SK-N-SH treated with all-trans-retinoic acid at 6 μM for 48 hours (cell line): ENCODE data around the gene SH3PXD2A.

Source experiments
- ATAC-seq: fragments of 200-7000 bp; cut with Tn5 transposase; 3 replicates; pipeline ENCODE4 v1.9.1; 2020; ENCODE audit warnings: mild to moderate bottlenecking, moderate library complexity
- ARNTL ChIP-seq: fragments of 450-650 bp; formaldehyde crosslinking; IDR thresholded peaks from 2 replicates; pipeline ENCODE4 v1.5.0; 2020; ENCODE audit warnings: low read depth, mild to moderate bottlenecking, moderate library complexity, borderline replicate concordance
- BACH2 ChIP-seq: fragments of 250-450 bp; sonication (Bioruptor Pico); IDR thresholded peaks from 2 replicates; pipeline ENCODE4 v1.9.0; 2021; ENCODE audit warnings: mild to moderate bottlenecking, borderline replicate concordance
- CREB5 ChIP-seq: fragments of 250-450 bp; sonication (Bioruptor Pico); IDR thresholded peaks from 2 replicates; pipeline ENCODE4 v1.5.1; 2020; ENCODE audit warnings: low read depth, mild to moderate bottlenecking, moderate library complexity
- CSDC2 ChIP-seq: fragments of 250-450 bp; sonication (Bioruptor Pico); IDR thresholded peaks from 2 replicates; pipeline ENCODE4 v1.5.0; 2020; ENCODE audit warnings: mild to moderate bottlenecking, moderate library complexity
- CSRNP3 ChIP-seq: fragments of 250-450 bp; sonication (Bioruptor Pico); IDR thresholded peaks from 2 replicates; pipeline ENCODE4 v1.5.1; 2021; ENCODE audit warnings: mild to moderate bottlenecking, moderate library complexity
- ESRRG ChIP-seq: fragments of 250-450 bp; sonication (Bioruptor Pico); IDR thresholded peaks from 2 replicates; pipeline ENCODE4 v1.6.1; 2021; ENCODE audit warnings: mild to moderate bottlenecking
- GLIS3 ChIP-seq: fragments of 250-450 bp; sonication (Bioruptor Pico); IDR thresholded peaks from 2 replicates; pipeline ENCODE4 v1.5.0; 2020; ENCODE audit warnings: mild to moderate bottlenecking, moderate library complexity
- ISL1 ChIP-seq: fragments of 250-450 bp; sonication (Bioruptor Pico); IDR thresholded peaks from 2 replicates; pipeline ENCODE4 v2.1.2; 2022; ENCODE audit warnings: mild to moderate bottlenecking, moderate library complexity
- OSR1 ChIP-seq: fragments of 250-450 bp; sonication (Bioruptor Pico); IDR thresholded peaks from 2 replicates; pipeline ENCODE4 v1.8.0; 2022; ENCODE audit warnings: moderate library complexity, mild to moderate bottlenecking, inconsistent platforms
- PATZ1 ChIP-seq: fragments of 250-450 bp; sonication (Bioruptor Pico); IDR thresholded peaks from 2 replicates; pipeline ENCODE4 v1.8.0; 2020; ENCODE audit warnings: mild to moderate bottlenecking, moderate library complexity, borderline replicate concordance
- PPARA ChIP-seq: fragments of 250-450 bp; sonication (Bioruptor Pico); IDR thresholded peaks from 2 replicates; pipeline ENCODE4 v1.5.0; 2020; ENCODE audit warnings: mild to moderate bottlenecking, borderline replicate concordance
- SNAI2 ChIP-seq: fragments of 250-450 bp; sonication (Bioruptor Pico); IDR thresholded peaks from 2 replicates; pipeline ENCODE4 v1.5.0; 2020; ENCODE audit warnings: mild to moderate bottlenecking, moderate library complexity
- TOX ChIP-seq: fragments of 250-450 bp; sonication (Bioruptor Pico); IDR thresholded peaks from 2 replicates; pipeline ENCODE4 v1.8.0; 2021; ENCODE audit warnings: mild to moderate bottlenecking, moderate library complexity, borderline replicate concordance
- TSHZ2 ChIP-seq: fragments of 250-450 bp; sonication (Bioruptor Pico); IDR thresholded peaks from 2 replicates; pipeline ENCODE4 v1.5.0; 2020; ENCODE audit warnings: mild to moderate bottlenecking, moderate library complexity
- ZC3H10 ChIP-seq: fragments of 250-450 bp; sonication (Bioruptor Pico); IDR thresholded peaks from 2 replicates; pipeline ENCODE4 v1.5.1; 2021; ENCODE audit warnings: mild to moderate bottlenecking, moderate library complexity
- ZFP3 ChIP-seq: fragments of 250-450 bp; sonication (Bioruptor Pico); IDR thresholded peaks from 2 replicates; pipeline ENCODE4 v1.5.0; 2020; ENCODE audit warnings: mild to moderate bottlenecking, moderate library complexity
- ZNF565 ChIP-seq: fragments of 450-650 bp; formaldehyde crosslinking; conservative IDR thresholded peaks from 2 replicates; pipeline ENCODE4 v1.5.0; 2020; ENCODE audit warnings: low read depth, mild to moderate bottlenecking, moderate library complexity
- ZNF70 ChIP-seq: fragments of 450-650 bp; formaldehyde crosslinking; IDR thresholded peaks from 2 replicates; pipeline ENCODE4 v1.5.0; 2020; ENCODE audit warnings: mild to moderate bottlenecking, moderate library complexity

SH3PXD2A gene

GRCh38 chr10:103852189-103852711 lies 3.1 kb downstream of the SH3PXD2A start:
- TF ChIP-seq TOX (no peak), OSR1 (no peak), ZNF70 (no peak), ZNF565 (CRISPR knock-in tag) (no peak)
- TF ChIP-seq, all 23 proteins: peak for 0
- ATAC-seq = no peak

- ATAC-seq = no peak
- TF ChIP-seq ZNF565 (CRISPR knock-in tag) (no peak), ZC3H10 (no peak), ZNF70 (no peak), TSHZ2 (CRISPR knock-in tag) (no peak), PPARA (CRISPR knock-in tag) (no peak), PATZ1 (CRISPR knock-in tag) (no peak), CREB5 (CRISPR knock-in tag) (no peak), SNAI2 (CRISPR knock-in tag) (no peak), CSRNP3 (CRISPR knock-in tag) (no peak), TOX (no peak)
Measured at GRCh38 chr10:103851261-103851660, 4.1 kb downstream of the SH3PXD2A start.

- TF ChIP-seq TOX = no peak
- no peak for TF ChIP-seq ZNF565 (CRISPR knock-in tag)
- TF ChIP-seq GLIS3 (CRISPR knock-in tag) = no peak
- no peak for TF ChIP-seq ZFP3 (CRISPR knock-in tag)
- no peak for TF ChIP-seq OSR1
- TF ChIP-seq SNAI2 (CRISPR knock-in tag) = no peak
- TF ChIP-seq BACH2 = no peak
- TF ChIP-seq CSDC2 (CRISPR knock-in tag) = no peak
- TF ChIP-seq ZNF70 = no peak
- TF ChIP-seq ISL1 = no peak
- TF ChIP-seq ARNTL (CRISPR knock-in tag) = no peak
- TF ChIP-seq PATZ1 (CRISPR knock-in tag) = no peak
- TF ChIP-seq TSHZ2 (CRISPR knock-in tag) = no peak
- no peak for TF ChIP-seq CREB5 (CRISPR knock-in tag)
- no peak for TF ChIP-seq ESRRG (CRISPR knock-in tag)
- TF ChIP-seq CSRNP3 (CRISPR knock-in tag) = no peak
- no peak for TF ChIP-seq ZC3H10
- ATAC-seq = no peak
Measured at GRCh38 chr10:103850572-103850895, 4.8 kb downstream of the SH3PXD2A start.
